ENCODE results near the gene TBPL1. TPM values are rescaled to one million over a fixed set of nuclear protein-coding genes. Genes with fewer than 3 reads are reported as not detected.
A peak's percentile ranks its signal among the peaks of the same experiment; 100 is the strongest.

Gene TBPL1
- total and polyA plus RNA-seq, 10 of the 15 experiments (the other 5 are each of a cell fraction or from before 2014, with no cell fraction given), result 34.6 to 71.2 (median 43.0) TPM

DNA sequence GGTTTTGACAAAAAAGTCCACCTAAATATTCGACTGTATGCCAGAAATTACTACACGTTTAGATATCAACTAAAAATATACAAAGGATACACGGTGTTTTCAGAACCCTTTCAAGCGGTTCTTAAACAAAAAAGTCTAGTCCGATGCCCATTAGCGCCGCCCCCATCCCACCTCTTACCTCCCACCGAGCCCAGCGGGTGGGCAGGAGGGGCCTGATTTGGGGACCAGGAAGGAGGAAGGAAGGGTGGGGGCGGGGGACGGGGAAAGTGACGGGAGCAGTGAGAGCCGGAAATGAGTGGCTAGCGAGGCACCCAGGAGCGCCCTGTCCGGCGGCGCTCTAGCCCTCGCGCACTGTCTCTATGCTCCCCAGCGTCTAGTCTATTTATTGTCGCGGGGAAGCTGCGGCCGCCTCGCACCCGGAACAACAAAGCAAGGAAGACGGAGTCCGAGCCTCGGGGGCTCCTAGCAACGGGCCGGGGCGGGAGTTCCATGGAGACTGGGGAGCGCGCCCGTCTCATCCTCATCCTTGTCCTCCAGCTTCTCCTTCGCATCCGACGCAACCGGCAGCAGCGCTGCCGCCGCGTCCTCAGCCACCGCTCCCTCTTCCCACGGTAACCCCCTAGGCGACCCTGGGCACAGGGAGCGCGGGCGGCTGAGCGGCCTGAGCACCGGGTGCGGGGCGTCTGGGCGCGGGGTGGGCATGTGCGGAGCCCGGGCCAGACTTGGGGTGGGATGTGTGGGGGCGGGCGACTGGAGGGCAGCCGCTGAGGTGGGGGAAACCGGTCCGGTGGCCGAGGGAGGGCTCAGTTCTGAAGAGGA is at the start of gene TBPL1 (continued):
- peak; percentile 96; the same call in 1 of the 2 replicates for TF ChIP-seq CBX5 (IDR thresholded peaks at IDR 0.05; ENCODE audit: low read depth)
- peak; percentile 89 for TF ChIP-seq CREB1 (IDR thresholded peaks at IDR 0.05; ENCODE audit: low read depth)
- TF ChIP-seq EED (IDR thresholded peaks at IDR 0.05; ENCODE audit: low read depth), result peak; percentile 50
- TF ChIP-seq WRNIP1 (IDR thresholded peaks at IDR 0.05; ENCODE audit: borderline replicate concordance, low read depth, low read length), result no peak
- no peak for TF ChIP-seq KDM1A (IDR thresholded peaks at IDR 0.05; ENCODE audit: borderline replicate concordance)
- TF ChIP-seq, protein P1, sequence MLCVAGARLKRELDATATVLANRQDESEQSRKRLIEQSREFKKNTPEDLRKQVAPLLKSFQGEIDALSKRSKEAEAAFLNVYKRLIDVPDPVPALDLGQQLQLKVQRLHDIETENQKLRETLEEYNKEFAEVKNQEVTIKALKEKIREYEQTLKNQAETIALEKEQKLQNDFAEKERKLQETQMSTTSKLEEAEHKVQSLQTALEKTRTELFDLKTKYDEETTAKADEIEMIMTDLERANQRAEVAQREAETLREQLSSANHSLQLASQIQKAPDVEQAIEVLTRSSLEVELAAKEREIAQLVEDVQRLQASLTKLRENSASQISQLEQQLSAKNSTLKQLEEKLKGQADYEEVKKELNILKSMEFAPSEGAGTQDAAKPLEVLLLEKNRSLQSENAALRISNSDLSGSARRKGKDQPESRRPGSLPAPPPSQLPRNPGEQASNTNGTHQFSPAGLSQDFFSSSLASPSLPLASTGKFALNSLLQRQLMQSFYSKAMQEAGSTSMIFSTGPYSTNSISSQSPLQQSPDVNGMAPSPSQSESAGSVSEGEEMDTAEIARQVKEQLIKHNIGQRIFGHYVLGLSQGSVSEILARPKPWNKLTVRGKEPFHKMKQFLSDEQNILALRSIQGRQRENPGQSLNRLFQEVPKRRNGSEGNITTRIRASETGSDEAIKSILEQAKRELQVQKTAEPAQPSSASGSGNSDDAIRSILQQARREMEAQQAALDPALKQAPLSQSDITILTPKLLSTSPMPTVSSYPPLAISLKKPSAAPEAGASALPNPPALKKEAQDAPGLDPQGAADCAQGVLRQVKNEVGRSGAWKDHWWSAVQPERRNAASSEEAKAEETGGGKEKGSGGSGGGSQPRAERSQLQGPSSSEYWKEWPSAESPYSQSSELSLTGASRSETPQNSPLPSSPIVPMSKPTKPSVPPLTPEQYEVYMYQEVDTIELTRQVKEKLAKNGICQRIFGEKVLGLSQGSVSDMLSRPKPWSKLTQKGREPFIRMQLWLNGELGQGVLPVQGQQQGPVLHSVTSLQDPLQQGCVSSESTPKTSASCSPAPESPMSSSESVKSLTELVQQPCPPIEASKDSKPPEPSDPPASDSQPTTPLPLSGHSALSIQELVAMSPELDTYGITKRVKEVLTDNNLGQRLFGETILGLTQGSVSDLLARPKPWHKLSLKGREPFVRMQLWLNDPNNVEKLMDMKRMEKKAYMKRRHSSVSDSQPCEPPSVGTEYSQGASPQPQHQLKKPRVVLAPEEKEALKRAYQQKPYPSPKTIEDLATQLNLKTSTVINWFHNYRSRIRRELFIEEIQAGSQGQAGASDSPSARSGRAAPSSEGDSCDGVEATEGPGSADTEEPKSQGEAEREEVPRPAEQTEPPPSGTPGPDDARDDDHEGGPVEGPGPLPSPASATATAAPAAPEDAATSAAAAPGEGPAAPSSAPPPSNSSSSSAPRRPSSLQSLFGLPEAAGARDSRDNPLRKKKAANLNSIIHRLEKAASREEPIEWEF (IDR thresholded peaks at IDR 0.05; ENCODE audit: insufficient replicate concordance, low read depth, low read length), result no peak
- peak; percentile 86 for TF ChIP-seq CHD2 (IDR thresholded peaks at IDR 0.05; ENCODE audit: borderline replicate concordance, low read depth, low read length)
- TF ChIP-seq, protein P2, sequence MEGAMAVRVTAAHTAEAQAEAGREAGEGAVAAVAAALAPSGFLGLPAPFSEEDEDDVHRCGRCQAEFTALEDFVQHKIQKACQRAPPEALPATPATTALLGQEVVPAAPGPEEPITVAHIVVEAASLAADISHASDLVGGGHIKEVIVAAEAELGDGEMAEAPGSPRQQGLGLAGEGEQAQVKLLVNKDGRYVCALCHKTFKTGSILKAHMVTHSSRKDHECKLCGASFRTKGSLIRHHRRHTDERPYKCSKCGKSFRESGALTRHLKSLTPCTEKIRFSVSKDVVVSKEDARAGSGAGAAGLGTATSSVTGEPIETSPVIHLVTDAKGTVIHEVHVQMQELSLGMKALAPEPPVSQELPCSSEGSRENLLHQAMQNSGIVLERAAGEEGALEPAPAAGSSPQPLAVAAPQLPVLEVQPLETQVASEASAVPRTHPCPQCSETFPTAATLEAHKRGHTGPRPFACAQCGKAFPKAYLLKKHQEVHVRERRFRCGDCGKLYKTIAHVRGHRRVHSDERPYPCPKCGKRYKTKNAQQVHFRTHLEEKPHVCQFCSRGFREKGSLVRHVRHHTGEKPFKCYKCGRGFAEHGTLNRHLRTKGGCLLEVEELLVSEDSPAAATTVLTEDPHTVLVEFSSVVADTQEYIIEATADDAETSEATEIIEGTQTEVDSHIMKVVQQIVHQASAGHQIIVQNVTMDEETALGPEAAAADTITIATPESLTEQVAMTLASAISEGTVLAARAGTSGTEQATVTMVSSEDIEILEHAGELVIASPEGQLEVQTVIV (IDR thresholded peaks at IDR 0.05; ENCODE audit: borderline replicate concordance, partially characterized antibody), result no peak
- 0 out of 2 replicates have a peak, but pooled peaks have one; percentile 12 for TF ChIP-seq SPI1 (IDR thresholded peaks at IDR 0.05; ENCODE audit: borderline replicate concordance, insufficient read depth, low read depth, low read length)
- peak; percentile 82 for TF ChIP-seq CREM (IDR thresholded peaks at IDR 0.05; ENCODE audit: low read depth)
- TF ChIP-seq HDAC2 (IDR thresholded peaks at IDR 0.05), result no peak
- TF ChIP-seq, protein P3, sequence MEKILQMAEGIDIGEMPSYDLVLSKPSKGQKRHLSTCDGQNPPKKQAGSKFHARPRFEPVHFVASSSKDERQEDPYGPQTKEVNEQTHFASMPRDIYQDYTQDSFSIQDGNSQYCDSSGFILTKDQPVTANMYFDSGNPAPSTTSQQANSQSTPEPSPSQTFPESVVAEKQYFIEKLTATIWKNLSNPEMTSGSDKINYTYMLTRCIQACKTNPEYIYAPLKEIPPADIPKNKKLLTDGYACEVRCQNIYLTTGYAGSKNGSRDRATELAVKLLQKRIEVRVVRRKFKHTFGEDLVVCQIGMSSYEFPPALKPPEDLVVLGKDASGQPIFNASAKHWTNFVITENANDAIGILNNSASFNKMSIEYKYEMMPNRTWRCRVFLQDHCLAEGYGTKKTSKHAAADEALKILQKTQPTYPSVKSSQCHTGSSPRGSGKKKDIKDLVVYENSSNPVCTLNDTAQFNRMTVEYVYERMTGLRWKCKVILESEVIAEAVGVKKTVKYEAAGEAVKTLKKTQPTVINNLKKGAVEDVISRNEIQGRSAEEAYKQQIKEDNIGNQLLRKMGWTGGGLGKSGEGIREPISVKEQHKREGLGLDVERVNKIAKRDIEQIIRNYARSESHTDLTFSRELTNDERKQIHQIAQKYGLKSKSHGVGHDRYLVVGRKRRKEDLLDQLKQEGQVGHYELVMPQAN (conservative IDR thresholded peaks at IDR 0.05), result peak; percentile 54; the same call in 1 of the 2 replicates
- TF ChIP-seq, protein P4, sequence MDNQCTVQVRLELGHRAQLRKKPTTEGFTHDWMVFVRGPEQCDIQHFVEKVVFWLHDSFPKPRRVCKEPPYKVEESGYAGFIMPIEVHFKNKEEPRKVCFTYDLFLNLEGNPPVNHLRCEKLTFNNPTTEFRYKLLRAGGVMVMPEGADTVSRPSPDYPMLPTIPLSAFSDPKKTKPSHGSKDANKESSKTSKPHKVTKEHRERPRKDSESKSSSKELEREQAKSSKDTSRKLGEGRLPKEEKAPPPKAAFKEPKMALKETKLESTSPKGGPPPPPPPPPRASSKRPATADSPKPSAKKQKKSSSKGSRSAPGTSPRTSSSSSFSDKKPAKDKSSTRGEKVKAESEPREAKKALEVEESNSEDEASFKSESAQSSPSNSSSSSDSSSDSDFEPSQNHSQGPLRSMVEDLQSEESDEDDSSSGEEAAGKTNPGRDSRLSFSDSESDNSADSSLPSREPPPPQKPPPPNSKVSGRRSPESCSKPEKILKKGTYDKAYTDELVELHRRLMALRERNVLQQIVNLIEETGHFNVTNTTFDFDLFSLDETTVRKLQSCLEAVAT (IDR thresholded peaks at IDR 0.05), result no peak
- TF ChIP-seq JUNB (IDR thresholded peaks at IDR 0.05), result no peak
- TF ChIP-seq SREBF2 (IDR thresholded peaks at IDR 0.05; ENCODE audit: low read length), result no peak
- TF ChIP-seq ZZZ3 (IDR thresholded peaks at IDR 0.05; ENCODE audit: control insufficient read depth, insufficient read length, low read depth), result no peak
- TF ChIP-seq YBX1 (IDR thresholded peaks at IDR 0.05), result no peak
- TF ChIP-seq FOXM1 (IDR thresholded peaks at IDR 0.05; ENCODE audit: low read depth, low read length), result no peak
- no peak for TF ChIP-seq CHD1 (IDR thresholded peaks at IDR 0.05; ENCODE audit: low read depth, low read length)
